ENCODE data around the gene EMD.

Gene EMD

GRCh38 chrX:154408659-154409221 lies 29.6 kb downstream of the EMD start:
- TF ChIP-seq CTCF (IDR thresholded peaks at IDR 0.05; ENCODE audit: insufficient read depth, low read length, poor library complexity, severe bottlenecking): no peak
- Histone ChIP-seq H3K27me3 (replicated peaks; ENCODE audit: control insufficient read depth, insufficient read depth, low read length) (no peaks in the 10 kb centered on the region), H3K4me3 (replicated peaks; ENCODE audit: low read depth, low read length) (peak overlapping the region; percentile 47), H3K36me3 (ENCODE audit: control insufficient read depth, insufficient read depth, low read length) (no peaks in the 10 kb centered on the region)
- DNase-seq (ENCODE audit: extremely low read depth, insufficient read length): no peak

DNA sequence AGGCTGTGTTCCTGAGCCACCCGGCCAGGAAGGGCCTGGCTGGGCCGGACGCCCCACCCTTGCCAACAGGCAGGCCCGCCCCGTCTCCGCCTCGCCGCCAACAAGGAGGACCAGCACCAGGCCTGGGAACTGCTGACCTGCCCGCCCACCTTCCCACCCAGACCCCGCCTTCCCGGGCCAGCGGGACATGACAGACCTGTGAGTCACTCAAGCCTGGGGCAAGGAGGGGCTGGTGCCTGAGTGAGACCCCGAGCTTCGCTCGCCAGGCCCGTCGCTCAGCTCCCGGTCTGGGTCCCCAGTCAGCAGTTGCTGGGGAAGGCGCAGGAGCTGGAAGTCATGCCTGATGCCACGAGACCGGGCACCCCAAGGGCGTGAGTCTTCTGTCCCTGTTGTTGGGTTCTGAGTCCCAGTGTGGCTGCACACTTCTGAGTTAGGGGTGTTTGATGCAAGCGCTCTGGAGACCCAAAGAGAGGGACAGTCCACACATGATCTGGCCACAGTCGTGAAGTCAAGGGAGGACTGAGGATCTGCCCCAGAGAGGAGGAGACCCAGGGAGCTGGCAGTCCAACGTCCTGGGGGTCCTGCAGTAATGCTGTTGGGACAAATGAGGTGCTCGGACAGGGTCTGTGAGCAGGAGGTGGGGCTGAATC lies 30.3 kb downstream of the EMD start, which contains the start of gene DNASE1L1:
Gene DNASE1L1, minus strand, starts transcription at position 33 of the 650 bp plus-strand sequence. CDS start 3,686 bp downstream, outside the sequence.
- peak; percentile 76 for DNase-seq (ENCODE audit: extremely low read depth, insufficient read length)
- Histone ChIP-seq H3K27me3 (replicated peaks; ENCODE audit: control insufficient read depth, insufficient read depth, low read length) (no peaks in the 10 kb centered on the region), H3K4me3 (replicated peaks; ENCODE audit: low read depth, low read length) (peak within 1 kb of the TSS; percentile 47), H3K36me3 (ENCODE audit: control insufficient read depth, insufficient read depth, low read length) (no peaks in the 10 kb centered on the region; the same call in 1 of the 2 replicates)
- no peak for TF ChIP-seq CTCF (IDR thresholded peaks at IDR 0.05; ENCODE audit: insufficient read depth, low read length, poor library complexity, severe bottlenecking)

DNA sequence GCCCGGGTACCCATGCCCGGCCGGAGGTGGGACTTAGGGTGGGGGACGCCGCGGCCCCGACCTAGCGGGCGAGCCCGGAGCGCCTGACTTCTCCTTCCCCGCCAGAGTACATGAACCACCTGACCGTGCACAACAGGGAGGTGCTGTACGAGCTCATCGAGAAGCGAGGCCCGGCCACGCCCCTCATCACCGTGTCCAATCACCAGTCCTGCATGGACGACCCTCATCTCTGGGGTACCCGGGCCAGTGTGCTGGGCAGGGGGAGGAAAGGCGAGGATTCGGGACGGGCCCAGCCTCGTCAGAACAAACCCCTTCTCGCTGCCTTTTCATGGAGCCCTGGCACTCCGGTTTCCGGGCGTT lies 32.9 kb downstream of the EMD start:
- no peak for TF ChIP-seq CTCF (IDR thresholded peaks at IDR 0.05; ENCODE audit: insufficient read depth, low read length, poor library complexity, severe bottlenecking)
- no peaks in the 10 kb centered on the region for H3K27me3 ChIP-seq (replicated peaks; ENCODE audit: control insufficient read depth, insufficient read depth, low read length)
- no peaks in the 10 kb centered on the region; the same call in 1 of the 2 replicates for H3K36me3 ChIP-seq (ENCODE audit: control insufficient read depth, insufficient read depth, low read length)
- peak; percentile 60 for DNase-seq (ENCODE audit: extremely low read depth, insufficient read length)
- peak overlapping the region; percentile 75 for H3K4me3 ChIP-seq (replicated peaks; ENCODE audit: low read depth, low read length)

DNA sequence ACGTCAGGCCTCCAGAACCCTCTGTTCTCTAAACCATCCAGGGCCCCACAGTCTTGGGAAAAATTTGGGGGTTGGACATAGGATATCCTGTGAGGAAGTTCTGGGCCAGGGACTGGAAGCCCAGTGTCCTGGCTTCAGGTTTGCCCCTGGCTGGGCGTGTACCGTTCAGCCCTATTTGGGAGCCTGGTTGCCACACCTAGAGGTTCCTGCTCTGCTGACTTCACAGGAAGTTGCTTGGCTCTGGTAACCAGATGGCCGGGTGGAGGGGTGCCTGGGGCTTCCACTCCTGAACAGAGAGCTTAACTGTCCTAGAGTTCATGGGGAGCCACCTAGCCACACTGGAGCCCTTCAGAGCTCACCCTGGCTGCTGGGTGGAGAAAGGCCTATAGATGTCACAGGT lies 33.4 kb downstream of the EMD start:
- no peak for DNase-seq (ENCODE audit: extremely low read depth, insufficient read length)
- H3K36me3 ChIP-seq (ENCODE audit: control insufficient read depth, insufficient read depth, low read length): no peaks in the 10 kb centered on the region; the same call in 1 of the 2 replicates
- no peaks in the 10 kb centered on the region for H3K27me3 ChIP-seq (replicated peaks; ENCODE audit: control insufficient read depth, insufficient read depth, low read length)
- peak overlapping the region; percentile 75 for H3K4me3 ChIP-seq (replicated peaks; ENCODE audit: low read depth, low read length)
- no peak for TF ChIP-seq CTCF (IDR thresholded peaks at IDR 0.05; ENCODE audit: insufficient read depth, low read length, poor library complexity, severe bottlenecking)

DNA sequence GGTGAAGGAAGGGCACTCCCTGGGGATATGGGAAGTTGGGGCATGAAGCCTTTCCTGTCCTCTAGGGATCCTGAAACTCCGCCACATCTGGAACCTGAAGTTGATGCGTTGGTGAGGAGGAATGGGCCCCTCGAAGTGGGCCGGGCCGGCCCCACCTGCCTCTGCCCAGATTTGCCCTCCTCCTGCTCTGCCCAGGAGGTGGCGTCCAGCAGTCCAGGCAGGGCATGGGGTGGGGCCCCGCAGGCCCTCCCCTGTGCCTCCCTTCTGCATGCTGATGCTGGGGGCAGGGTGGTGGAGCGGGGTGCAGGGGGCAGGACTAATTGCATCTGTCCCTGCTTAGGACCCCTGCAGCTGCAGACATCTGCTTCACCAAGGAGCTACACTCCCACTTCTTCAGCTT lies 34.0 kb downstream of the EMD start:
- TF ChIP-seq CTCF (IDR thresholded peaks at IDR 0.05; ENCODE audit: insufficient read depth, low read length, poor library complexity, severe bottlenecking): no peak
- no peak for DNase-seq (ENCODE audit: extremely low read depth, insufficient read length)
- no peak overlapping the region for H3K4me3 ChIP-seq (replicated peaks; ENCODE audit: low read depth, low read length)
- no peaks in the 10 kb centered on the region; the same call in 1 of the 2 replicates for H3K36me3 ChIP-seq (ENCODE audit: control insufficient read depth, insufficient read depth, low read length)
- H3K27me3 ChIP-seq (replicated peaks; ENCODE audit: control insufficient read depth, insufficient read depth, low read length): no peaks in the 10 kb centered on the region

Data from GM06990 (cell line).